Endodermal cell (in vitro differentiated cells): ENCODE data around the gene SMIM7. TPM values are rescaled to one million over a fixed set of nuclear protein-coding genes. Genes with fewer than 3 reads are reported as not detected.
"Not testable (repeated sequence)": the region's sequence is repeated elsewhere in the genome, so short reads cannot be mapped to it uniquely, and the experiment has no call there.

Experiments used
- DNase-seq: peaks from one replicate; pipeline ENCODE4 v3.0.0-alpha.2; 2017
- H3K27ac ChIP-seq: 2 replicates; pipeline ENCODE4 v1.5.1; 2013; ENCODE audit warnings: mild to moderate bottlenecking, low read depth, low read length, moderate library complexity
- H3K27me3 ChIP-seq: 2 replicates; pipeline ENCODE4 v1.6.1; 2013; ENCODE audit warnings: mild to moderate bottlenecking, low read length, moderate library complexity; ENCODE audit not compliant: insufficient read depth, control insufficient read depth, poor library complexity, severe bottlenecking
- H3K36me3 ChIP-seq: 2 replicates; pipeline ENCODE4 v1.7.0; 2013; ENCODE audit warnings: mild to moderate bottlenecking, low read length, moderate library complexity; ENCODE audit not compliant: control insufficient read depth, insufficient read depth
- H3K4me1 ChIP-seq: one replicate; pipeline ENCODE4 v1.7.0; 2013; ENCODE audit warnings: low read length; ENCODE audit not compliant: control insufficient read depth, insufficient read depth
- H3K4me3 ChIP-seq: 2 replicates; pipeline ENCODE4 v1.5.1; 2013; ENCODE audit warnings: mild to moderate bottlenecking, low read length, moderate library complexity
- H3K9ac ChIP-seq: 2 replicates; pipeline ENCODE4 v1.6.1; 2013; ENCODE audit warnings: mild to moderate bottlenecking, low read length, moderate library complexity; ENCODE audit not compliant: poor library complexity, severe bottlenecking; ENCODE audit errors: extremely low read depth
- H3K9me3 ChIP-seq: 2 replicates; pipeline ENCODE4 v1.6.1; 2013; ENCODE audit warnings: mild to moderate bottlenecking, low read length, moderate library complexity; ENCODE audit not compliant: control insufficient read depth
- H3K27ac Mint-ChIP-seq: 2 replicates; pipeline ENCODE4 v1.8.0; 2020; ENCODE audit warnings: mixed read lengths
- H3K27me3 Mint-ChIP-seq: 2 replicates; pipeline ENCODE4 v1.8.0; 2021; ENCODE audit warnings: mild to moderate bottlenecking, mixed read lengths; ENCODE audit not compliant: insufficient read depth
- H3K36me3 Mint-ChIP-seq: 2 replicates; pipeline ENCODE4 v1.8.0; 2020; ENCODE audit warnings: low read depth, mixed read lengths
- H3K4me1 Mint-ChIP-seq: 2 replicates; pipeline ENCODE4 v1.8.0; 2020; ENCODE audit warnings: mixed read lengths
- H3K4me3 Mint-ChIP-seq: 2 replicates; pipeline ENCODE4 v1.8.0; 2020; ENCODE audit warnings: mild to moderate bottlenecking, moderate library complexity, mixed read lengths
- H3K9me3 Mint-ChIP-seq: 2 replicates; pipeline ENCODE4 v1.8.0; 2020; ENCODE audit warnings: mild to moderate bottlenecking, mixed read lengths
- WGBS, 2 experiments: methylation state at CpG; one replicate each; pipeline versions ENCODE4 v1.1.5 to v1.1.7; 2013; ENCODE audit warnings: missing lambda C conversion rate in 2 of 2, mixed read lengths in 1 of 2; ENCODE audit not compliant: insufficient coverage in 1 of 2, insufficient read length in 1 of 2; 5-methylcytosine and 5-hydroxymethylcytosine counted together
- total RNA-seq, 2 donors: library from RNA; stranded (reverse); fragmentation: NEBNext Ultra II Directional in 1 of 2; extraction: Animal tissue kit (Norgen Biotek cat#: 25700) in 1 of 2; gene quantifications; 2 replicates in 1 of 2; 3 replicates in 1 of 2; pipeline ENCODE4 v1.2.1, GENCODE V29; 2021
- TF ChIP-seq, protein P1 (sequence below): fragments of 200-600 bp; sonication (generic); conservative IDR thresholded peaks from 2 replicates; pipeline ENCODE4 v1.5.0; 2021; ENCODE audit warnings: antibody characterized with exemption, mild to moderate bottlenecking

Gene SMIM7
- total RNA-seq, 2 donors from 2014 or later, result 57.6 to 91.4 TPM

DNA sequence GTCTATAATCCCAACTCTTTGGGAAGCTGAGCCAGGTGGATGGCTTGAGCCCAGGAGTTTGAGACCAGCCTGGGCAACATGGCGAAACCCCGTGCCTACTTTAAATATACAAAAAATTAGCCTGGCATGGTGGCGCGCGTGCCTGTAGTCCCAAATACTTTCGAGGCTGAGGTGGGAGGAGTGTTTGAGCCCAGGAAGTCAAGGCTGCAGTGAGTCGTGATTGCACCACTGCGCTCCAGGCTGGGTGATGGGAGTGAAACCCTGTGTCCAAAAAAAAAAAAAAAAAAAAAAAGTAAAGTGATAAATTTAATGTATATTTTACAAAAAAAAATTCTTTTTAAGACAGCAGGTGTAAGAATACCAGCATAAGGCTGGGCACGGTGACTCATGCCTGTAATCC is 18.6 kb upstream of the SMIM7 start:
- TF ChIP-seq, protein P1, sequence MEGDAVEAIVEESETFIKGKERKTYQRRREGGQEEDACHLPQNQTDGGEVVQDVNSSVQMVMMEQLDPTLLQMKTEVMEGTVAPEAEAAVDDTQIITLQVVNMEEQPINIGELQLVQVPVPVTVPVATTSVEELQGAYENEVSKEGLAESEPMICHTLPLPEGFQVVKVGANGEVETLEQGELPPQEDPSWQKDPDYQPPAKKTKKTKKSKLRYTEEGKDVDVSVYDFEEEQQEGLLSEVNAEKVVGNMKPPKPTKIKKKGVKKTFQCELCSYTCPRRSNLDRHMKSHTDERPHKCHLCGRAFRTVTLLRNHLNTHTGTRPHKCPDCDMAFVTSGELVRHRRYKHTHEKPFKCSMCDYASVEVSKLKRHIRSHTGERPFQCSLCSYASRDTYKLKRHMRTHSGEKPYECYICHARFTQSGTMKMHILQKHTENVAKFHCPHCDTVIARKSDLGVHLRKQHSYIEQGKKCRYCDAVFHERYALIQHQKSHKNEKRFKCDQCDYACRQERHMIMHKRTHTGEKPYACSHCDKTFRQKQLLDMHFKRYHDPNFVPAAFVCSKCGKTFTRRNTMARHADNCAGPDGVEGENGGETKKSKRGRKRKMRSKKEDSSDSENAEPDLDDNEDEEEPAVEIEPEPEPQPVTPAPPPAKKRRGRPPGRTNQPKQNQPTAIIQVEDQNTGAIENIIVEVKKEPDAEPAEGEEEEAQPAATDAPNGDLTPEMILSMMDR, result no peak
- Mint-ChIP-seq H3K27me3 (no peaks in the 10 kb centered on the region), H3K4me1 (no peaks in the 10 kb centered on the region), H3K4me3 (no peak overlapping the region), H3K36me3 (peaks cover 24% of the 10 kb centered on the region), H3K9me3 (no peaks in the 10 kb centered on the region), H3K27ac (no peak overlapping the region)
- WGBS, 2 experiments, result 96% methylated on average over 9 of the region's 9 CpGs; no CpG with 5 or more reads in 1 of the 2 experiments
- DNase-seq, result no peak
- H3K27me3 ChIP-seq, result no peaks in the 10 kb centered on the region
- no peak overlapping the region for H3K4me3 ChIP-seq
- H3K27ac ChIP-seq, result no peak overlapping the region
- H3K9ac ChIP-seq, result no peak overlapping the region
- H3K9me3 ChIP-seq, result no peaks in the 10 kb centered on the region
- H3K4me1 ChIP-seq, result no peaks in the 10 kb centered on the region
- H3K36me3 ChIP-seq, result peaks cover 18% of the 10 kb centered on the region

DNA sequence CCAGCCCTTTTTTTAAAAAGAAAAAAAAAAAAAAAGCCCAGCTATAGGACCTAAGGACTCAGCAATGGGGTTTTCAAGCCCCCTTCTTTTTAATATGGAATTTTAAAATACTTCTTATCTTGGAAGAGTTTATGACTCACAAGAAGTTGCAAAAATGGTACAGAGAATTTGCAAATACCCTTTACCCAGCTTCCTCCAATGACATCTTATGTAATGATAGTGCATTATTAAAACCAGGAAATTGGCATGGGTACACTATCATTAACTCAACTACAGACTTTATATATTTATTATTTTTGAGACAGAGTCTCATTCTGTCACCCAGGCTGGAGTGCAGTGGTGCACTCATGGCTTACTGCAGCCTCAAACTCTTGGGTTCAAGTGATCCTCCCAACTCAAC is 17.1 kb upstream of the SMIM7 start:
- H3K9me3 ChIP-seq, result no peaks in the 10 kb centered on the region
- H3K4me1 ChIP-seq, result no peaks in the 10 kb centered on the region
- no peak overlapping the region for H3K4me3 Mint-ChIP-seq
- H3K9me3 Mint-ChIP-seq, result no peaks in the 10 kb centered on the region
- TF ChIP-seq, protein P1, result no peak
- no peaks in the 10 kb centered on the region for H3K27me3 Mint-ChIP-seq
- peaks cover 18% of the 10 kb centered on the region for H3K36me3 Mint-ChIP-seq
- no peak overlapping the region for H3K27ac ChIP-seq
- no peaks in the 10 kb centered on the region for H3K4me1 Mint-ChIP-seq
- no peak overlapping the region for H3K9ac ChIP-seq
- no peak overlapping the region for H3K27ac Mint-ChIP-seq
- H3K4me3 ChIP-seq, result no peak overlapping the region
- H3K36me3 ChIP-seq, result peaks cover 18% of the 10 kb centered on the region
- no peak for DNase-seq
- H3K27me3 ChIP-seq, result no peaks in the 10 kb centered on the region

DNA sequence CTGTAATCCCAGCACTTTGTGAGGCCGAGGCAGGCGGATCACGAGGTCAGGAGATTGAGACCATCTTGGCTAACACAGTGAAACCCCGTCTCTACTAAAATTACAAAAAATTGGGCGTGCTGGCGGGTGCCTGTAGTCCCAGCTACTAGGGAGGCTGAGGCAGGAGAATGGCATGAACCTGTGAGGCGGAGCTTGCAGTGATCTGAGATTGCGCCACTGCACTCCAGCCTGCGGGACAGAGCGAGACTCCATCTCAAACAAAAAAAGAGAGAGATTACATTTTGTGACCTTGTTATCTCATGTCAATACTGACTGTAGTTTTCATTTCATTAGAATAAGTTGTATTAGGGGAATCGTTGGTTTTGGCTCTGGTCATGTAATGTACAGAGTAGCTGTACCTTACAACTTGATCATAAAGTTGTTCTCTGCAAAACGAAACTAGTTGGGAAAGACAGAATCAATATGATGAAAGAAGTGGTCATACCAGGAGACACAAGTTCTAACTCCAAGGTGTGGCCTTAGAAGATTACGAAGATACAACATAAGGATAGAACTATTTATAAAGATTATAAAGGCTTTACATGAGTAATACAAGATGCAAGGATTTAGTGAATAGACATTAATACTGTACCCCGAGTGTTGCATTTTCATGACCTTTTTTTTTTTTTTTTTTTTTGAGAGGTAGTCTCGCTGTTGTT is 16.3 kb upstream of the SMIM7 start:
- no peaks in the 10 kb centered on the region for H3K27me3 ChIP-seq
- H3K9me3 Mint-ChIP-seq, result no peaks in the 10 kb centered on the region
- no peak overlapping the region for H3K4me3 ChIP-seq
- H3K27ac Mint-ChIP-seq, result no peak overlapping the region
- TF ChIP-seq, protein P1, result no peak
- no peaks in the 10 kb centered on the region for H3K4me1 ChIP-seq
- 91 to 93% methylated on average over 14 to 15 of the region's 15 CpGs for WGBS, 2 experiments
- no peaks in the 10 kb centered on the region for H3K9me3 ChIP-seq
- H3K9ac ChIP-seq, result no peak overlapping the region
- H3K4me1 Mint-ChIP-seq, result no peaks in the 10 kb centered on the region
- H3K36me3 ChIP-seq, result peaks cover 11% of the 10 kb centered on the region
- no peaks in the 10 kb centered on the region for H3K27me3 Mint-ChIP-seq
- no peak overlapping the region for H3K27ac ChIP-seq
- no peak for DNase-seq
- H3K36me3 Mint-ChIP-seq, result peaks cover 12% of the 10 kb centered on the region
- H3K4me3 Mint-ChIP-seq, result no peak overlapping the region

DNA sequence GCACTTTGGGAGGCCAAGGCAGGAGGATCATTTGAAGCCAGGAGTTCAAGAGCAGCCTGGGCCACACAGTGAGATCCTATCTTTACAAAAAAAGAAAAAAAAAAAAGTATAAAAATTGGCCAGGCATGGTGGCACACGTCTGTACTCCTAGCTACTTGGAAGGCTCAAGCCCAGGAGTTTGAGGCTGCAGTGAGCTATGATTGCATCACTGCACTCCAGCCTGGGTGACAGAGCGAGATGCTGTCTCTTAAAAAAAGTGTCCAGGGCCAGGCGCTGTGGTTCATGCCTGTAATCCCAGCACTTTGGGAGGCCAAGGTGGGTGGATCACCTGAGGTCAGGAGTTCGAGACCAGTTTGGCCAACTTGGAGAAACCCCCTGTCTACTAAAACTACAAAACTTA is 13.9 kb upstream of the SMIM7 start:
- H3K9me3 ChIP-seq, H3K4me3 Mint-ChIP-seq, H3K9ac ChIP-seq, H3K9me3 Mint-ChIP-seq, H3K27me3 ChIP-seq, H3K4me1 Mint-ChIP-seq, H3K4me3 ChIP-seq, H3K36me3 ChIP-seq, H3K27ac Mint-ChIP-seq, H3K4me1 ChIP-seq, H3K27me3 Mint-ChIP-seq, DNase-seq, H3K27ac ChIP-seq, H3K36me3 Mint-ChIP-seq: not testable (repeated sequence)
- WGBS, 2 experiments, result 94 to 100% methylated on average over 4 of the region's 4 CpGs
